ENCODE data around the gene ATP5ME.

DNA sequence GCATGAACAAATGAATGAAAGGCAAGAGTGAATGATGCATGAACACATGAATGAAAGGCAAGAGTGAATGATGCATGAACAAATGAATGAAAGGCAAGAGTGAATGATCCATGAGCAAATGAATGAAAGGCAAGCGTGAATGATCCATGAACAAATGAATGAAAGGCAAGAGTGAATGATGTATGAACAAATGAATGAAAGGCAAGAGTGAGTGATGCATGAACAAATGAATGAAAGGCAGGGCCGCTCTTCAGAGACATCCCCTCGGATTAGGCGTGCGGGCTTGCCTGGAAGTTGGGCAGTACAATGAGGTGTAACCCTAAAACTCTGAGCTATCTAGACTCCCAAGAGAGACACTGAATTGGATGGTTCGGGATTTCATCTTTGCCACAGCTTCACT is 35.3 kb upstream of the ATP5ME start:
- TF ChIP-seq CSDC2 (CRISPR knock-in tag; IDR thresholded peaks at IDR 0.05) (no peak), ZFP3 (CRISPR knock-in tag; IDR thresholded peaks at IDR 0.05) (no peak), TOX (CRISPR knock-in tag; IDR thresholded peaks at IDR 0.05; ENCODE audit: borderline replicate concordance) (no peak), PPARA (CRISPR knock-in tag; IDR thresholded peaks at IDR 0.05; ENCODE audit: borderline replicate concordance) (no peak), SNAI2 (CRISPR knock-in tag; IDR thresholded peaks at IDR 0.05) (no peak), RARB (CRISPR knock-in tag; IDR thresholded peaks at IDR 0.05) (no peak), BACH2 (CRISPR knock-in tag; IDR thresholded peaks at IDR 0.05; ENCODE audit: borderline replicate concordance) (no peak), ESRRG (CRISPR knock-in tag; IDR thresholded peaks at IDR 0.05) (no peak), OSR1 (CRISPR knock-in tag; IDR thresholded peaks at IDR 0.05) (no peak)
- TF ChIP-seq, protein P1, sequence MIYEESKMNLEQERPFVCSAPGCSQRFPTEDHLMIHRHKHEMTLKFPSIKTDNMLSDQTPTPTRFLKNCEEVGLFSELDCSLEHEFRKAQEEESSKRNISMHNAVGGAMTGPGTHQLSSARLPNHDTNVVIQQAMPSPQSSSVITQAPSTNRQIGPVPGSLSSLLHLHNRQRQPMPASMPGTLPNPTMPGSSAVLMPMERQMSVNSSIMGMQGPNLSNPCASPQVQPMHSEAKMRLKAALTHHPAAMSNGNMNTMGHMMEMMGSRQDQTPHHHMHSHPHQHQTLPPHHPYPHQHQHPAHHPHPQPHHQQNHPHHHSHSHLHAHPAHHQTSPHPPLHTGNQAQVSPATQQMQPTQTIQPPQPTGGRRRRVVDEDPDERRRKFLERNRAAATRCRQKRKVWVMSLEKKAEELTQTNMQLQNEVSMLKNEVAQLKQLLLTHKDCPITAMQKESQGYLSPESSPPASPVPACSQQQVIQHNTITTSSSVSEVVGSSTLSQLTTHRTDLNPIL (CRISPR knock-in tag; IDR thresholded peaks at IDR 0.05; ENCODE audit: low read depth) = no peak
- TF ChIP-seq, protein P2, sequence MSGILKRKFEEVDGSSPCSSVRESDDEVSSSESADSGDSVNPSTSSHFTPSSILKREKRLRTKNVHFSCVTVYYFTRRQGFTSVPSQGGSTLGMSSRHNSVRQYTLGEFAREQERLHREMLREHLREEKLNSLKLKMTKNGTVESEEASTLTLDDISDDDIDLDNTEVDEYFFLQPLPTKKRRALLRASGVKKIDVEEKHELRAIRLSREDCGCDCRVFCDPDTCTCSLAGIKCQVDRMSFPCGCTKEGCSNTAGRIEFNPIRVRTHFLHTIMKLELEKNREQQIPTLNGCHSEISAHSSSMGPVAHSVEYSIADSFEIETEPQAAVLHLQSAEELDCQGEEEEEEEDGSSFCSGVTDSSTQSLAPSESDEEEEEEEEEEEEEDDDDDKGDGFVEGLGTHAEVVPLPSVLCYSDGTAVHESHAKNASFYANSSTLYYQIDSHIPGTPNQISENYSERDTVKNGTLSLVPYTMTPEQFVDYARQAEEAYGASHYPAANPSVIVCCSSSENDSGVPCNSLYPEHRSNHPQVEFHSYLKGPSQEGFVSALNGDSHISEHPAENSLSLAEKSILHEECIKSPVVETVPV (CRISPR knock-in tag; IDR thresholded peaks at IDR 0.05) = no peak
- TF ChIP-seq, protein P3, sequence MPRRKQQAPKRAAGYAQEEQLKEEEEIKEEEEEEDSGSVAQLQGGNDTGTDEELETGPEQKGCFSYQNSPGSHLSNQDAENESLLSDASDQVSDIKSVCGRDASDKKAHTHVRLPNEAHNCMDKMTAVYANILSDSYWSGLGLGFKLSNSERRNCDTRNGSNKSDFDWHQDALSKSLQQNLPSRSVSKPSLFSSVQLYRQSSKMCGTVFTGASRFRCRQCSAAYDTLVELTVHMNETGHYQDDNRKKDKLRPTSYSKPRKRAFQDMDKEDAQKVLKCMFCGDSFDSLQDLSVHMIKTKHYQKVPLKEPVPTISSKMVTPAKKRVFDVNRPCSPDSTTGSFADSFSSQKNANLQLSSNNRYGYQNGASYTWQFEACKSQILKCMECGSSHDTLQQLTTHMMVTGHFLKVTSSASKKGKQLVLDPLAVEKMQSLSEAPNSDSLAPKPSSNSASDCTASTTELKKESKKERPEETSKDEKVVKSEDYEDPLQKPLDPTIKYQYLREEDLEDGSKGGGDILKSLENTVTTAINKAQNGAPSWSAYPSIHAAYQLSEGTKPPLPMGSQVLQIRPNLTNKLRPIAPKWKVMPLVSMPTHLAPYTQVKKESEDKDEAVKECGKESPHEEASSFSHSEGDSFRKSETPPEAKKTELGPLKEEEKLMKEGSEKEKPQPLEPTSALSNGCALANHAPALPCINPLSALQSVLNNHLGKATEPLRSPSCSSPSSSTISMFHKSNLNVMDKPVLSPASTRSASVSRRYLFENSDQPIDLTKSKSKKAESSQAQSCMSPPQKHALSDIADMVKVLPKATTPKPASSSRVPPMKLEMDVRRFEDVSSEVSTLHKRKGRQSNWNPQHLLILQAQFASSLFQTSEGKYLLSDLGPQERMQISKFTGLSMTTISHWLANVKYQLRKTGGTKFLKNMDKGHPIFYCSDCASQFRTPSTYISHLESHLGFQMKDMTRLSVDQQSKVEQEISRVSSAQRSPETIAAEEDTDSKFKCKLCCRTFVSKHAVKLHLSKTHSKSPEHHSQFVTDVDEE (CRISPR knock-in tag; IDR thresholded peaks at IDR 0.05) = no peak

Data from SK-N-SH treated with all-trans-retinoic acid at 6 μM for 48 hours (cell line).